WI38 (cell line): ENCODE data around the gene LZIC.

Source experiments
- H3K4me3 ChIP-seq: 2 replicates; pipeline ENCODE4 v1.5.1; 2011; ENCODE audit warnings: low read depth, mild to moderate bottlenecking, control low read depth, low read length
- CTCF ChIP-seq: IDR thresholded peaks from 2 replicates; pipeline ENCODE4 v1.5.1; 2012; ENCODE audit warnings: low read depth, mild to moderate bottlenecking, control low read depth, low read length

The LZIC gene

GRCh38 chr1:9910423-9911178, 32.6 kb downstream of the LZIC start:
- TF ChIP-seq CTCF, result no peak
- H3K4me3 ChIP-seq, result peak overlapping the region; percentile 63

- peak within 1 kb of the TSS; percentile 78 for H3K4me3 ChIP-seq
- no peak for TF ChIP-seq CTCF
Observed at GRCh38 chr1:9910076-9910422, 33.1 kb downstream of the LZIC start, which contains the start of gene CTNNBIP1. Gene CTNNBIP1, minus strand, starts transcription at chr1:9910269. Its CDS starts 38,205 bp downstream, at chr1:9872064.

- TF ChIP-seq CTCF, result no peak
- H3K4me3 ChIP-seq, result peak overlapping the region; percentile 78
Observed at GRCh38 chr1:9909234-9910046, 33.8 kb downstream of the LZIC start.

GRCh38 chr1:9908871-9909233, 34.3 kb downstream of the LZIC start:
- peak overlapping the region; percentile 78 for H3K4me3 ChIP-seq
- no peak for TF ChIP-seq CTCF

GRCh38 chr1:9907441-9907840, 35.8 kb downstream of the LZIC start:
- no peak for TF ChIP-seq CTCF
- no peak overlapping the region for H3K4me3 ChIP-seq

- TF ChIP-seq CTCF, result no peak
- no peak overlapping the region for H3K4me3 ChIP-seq
Observed at GRCh38 chr1:9906466-9906865, 36.7 kb downstream of the LZIC start.

- H3K4me3 ChIP-seq, result no peak overlapping the region
- TF ChIP-seq CTCF, result no peak
Observed at GRCh38 chr1:9905010-9905409, 38.2 kb downstream of the LZIC start.
